GM20000 (cell line): Measurements from ENCODE around the gene NAA50.

Experiments
- DNase-seq: peaks from one replicate; pipeline ENCODE4 v3.0.0; 2012; ENCODE audit warnings: low spot score
- TF ChIP-seq, protein P1 (sequence below): IDR thresholded peaks from 2 replicates; pipeline ENCODE4 v1.5.1; 2012; ENCODE audit warnings: mild to moderate bottlenecking, control low read depth; ENCODE audit errors: extremely low read depth, missing control alignments

NAA50 gene

GRCh38 chr3:113685956-113686721 lies 59.9 kb downstream of the NAA50 start:
- TF ChIP-seq, protein P1, sequence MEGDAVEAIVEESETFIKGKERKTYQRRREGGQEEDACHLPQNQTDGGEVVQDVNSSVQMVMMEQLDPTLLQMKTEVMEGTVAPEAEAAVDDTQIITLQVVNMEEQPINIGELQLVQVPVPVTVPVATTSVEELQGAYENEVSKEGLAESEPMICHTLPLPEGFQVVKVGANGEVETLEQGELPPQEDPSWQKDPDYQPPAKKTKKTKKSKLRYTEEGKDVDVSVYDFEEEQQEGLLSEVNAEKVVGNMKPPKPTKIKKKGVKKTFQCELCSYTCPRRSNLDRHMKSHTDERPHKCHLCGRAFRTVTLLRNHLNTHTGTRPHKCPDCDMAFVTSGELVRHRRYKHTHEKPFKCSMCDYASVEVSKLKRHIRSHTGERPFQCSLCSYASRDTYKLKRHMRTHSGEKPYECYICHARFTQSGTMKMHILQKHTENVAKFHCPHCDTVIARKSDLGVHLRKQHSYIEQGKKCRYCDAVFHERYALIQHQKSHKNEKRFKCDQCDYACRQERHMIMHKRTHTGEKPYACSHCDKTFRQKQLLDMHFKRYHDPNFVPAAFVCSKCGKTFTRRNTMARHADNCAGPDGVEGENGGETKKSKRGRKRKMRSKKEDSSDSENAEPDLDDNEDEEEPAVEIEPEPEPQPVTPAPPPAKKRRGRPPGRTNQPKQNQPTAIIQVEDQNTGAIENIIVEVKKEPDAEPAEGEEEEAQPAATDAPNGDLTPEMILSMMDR: no peak
- no peak for DNase-seq

GRCh38 chr3:113685124-113685523 lies 60.9 kb downstream of the NAA50 start:
- TF ChIP-seq, protein P1: no peak
- DNase-seq: no peak

DNA sequence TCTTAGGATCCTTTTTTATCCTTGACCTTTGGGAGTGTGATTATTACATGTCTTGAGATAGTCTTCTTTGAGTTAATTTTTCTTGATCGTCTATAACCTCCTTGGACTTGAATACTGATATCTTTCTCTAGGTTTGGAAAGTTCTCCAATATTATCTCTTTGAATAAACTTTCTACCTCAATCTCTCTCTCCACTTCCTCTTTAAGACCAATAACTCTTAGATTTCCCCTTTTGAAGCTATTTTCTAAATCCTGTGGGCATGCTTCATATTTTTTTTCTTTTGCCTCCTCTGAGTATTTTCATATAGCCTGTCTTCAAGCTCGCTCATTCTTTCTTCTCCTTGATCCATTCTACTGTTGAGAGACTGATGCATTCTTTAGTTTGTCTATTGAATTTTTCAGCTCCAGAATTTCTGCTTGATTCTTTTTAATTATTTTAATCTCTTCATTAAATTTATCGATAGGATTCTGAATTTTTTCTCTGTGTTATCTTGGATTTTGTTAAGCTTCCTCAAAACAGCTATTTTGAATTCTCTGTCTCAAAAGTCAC lies 61.7 kb downstream of the NAA50 start:
- TF ChIP-seq, protein P1: no peak
- DNase-seq: no peak

DNA sequence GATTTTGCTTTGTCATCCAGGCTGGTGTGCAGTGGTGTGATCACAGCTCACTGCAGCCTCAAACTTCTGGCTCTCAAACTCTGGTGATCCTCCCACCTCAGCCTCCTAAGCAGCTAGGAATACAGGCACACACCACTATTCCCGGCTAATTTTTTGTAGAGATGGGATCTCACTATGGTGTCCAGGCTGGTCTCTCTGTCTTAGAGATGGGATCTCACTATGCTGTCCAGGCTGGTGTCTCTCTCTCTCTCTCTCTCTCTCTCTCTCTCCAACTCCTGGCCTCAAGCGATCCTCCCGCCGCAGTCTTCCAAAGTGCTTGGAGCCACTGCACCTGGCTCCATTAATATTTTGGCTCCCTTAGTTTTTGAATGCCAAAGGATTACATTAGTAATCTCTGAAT lies 67.3 kb downstream of the NAA50 start:
- TF ChIP-seq, protein P1: no peak
- no peak for DNase-seq

DNA sequence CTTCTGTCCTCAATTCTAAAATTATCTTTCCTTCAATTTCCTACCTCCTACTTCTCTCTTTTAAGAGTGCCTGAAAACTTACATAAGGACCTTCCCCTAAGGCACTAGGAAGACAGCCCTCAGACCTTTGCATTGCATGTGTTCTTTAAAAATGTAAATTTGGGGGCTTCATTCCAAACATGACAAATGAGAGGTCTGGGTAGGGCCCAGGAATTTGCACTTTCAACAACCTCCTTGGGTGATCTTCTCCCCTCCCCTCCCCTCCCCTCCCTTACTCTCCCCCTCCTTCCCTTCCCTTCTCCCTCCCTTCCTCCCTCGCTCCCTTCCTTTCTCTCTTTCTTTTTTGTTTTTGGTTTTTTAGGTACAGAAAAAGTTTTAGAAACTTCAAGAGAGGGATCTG lies 68.3 kb downstream of the NAA50 start:
- DNase-seq: no peak
- TF ChIP-seq, protein P1: no peak

GRCh38 chr3:113676261-113676660 lies 69.8 kb downstream of the NAA50 start:
- TF ChIP-seq, protein P1: no peak
- DNase-seq: no peak

DNA sequence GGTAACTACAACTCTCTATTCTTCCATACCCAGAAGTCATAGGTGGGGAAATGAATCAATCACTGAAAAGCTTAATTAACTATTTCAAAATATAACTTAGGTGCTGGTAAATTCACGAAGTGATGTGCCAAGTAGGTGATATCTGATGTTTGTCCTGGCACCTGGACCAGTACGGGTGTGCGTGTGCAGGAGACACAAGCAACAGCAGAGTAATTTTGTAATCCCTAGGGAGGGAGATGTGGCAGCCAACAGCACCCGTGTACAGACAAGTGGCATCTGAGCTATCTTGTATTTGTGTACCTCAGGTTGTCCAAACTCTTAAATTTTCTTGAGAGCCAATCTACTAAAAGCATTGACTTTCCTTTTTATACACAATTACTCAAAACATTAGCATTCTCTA lies 72.5 kb downstream of the NAA50 start:
- TF ChIP-seq, protein P1: no peak
- DNase-seq: no peak
